HG03135 (cell line): ENCODE data around the gene GJB4.
A peak's percentile ranks its signal among the peaks of the same experiment; 100 is the strongest.
"Not testable (repeated sequence)": the region's sequence is repeated elsewhere in the genome, so short reads cannot be mapped to it uniquely, and the experiment has no call there.

Experiments used
- ATAC-seq: cut with Tn5 transposase; IDR thresholded peaks from one replicate; pipeline ENCODE4 v1.9.1; 2021; ENCODE audit warnings: mild to moderate bottlenecking, moderate library complexity; ENCODE audit not compliant: unreplicated experiment

GJB4 gene

GRCh38 chr1:34759503-34760357 is at the start of gene GJB4:
Gene GJB4, plus strand, starts transcription at chr1:34759740. Its CDS starts 1,515 bp downstream, at chr1:34761255.
- ATAC-seq: no peak

GRCh38 chr1:34710812-34711211 is 48.7 kb upstream of the GJB4 start:
- ATAC-seq: no peak

- ATAC-seq: no peak
These were observed 48.1 kb upstream of the GJB4 start for GRCh38 chr1:34711485-34711884.

- no peak for ATAC-seq
These were observed 47.4 kb upstream of the GJB4 start for GRCh38 chr1:34712007-34712688.

- ATAC-seq: no peak
These were observed 46.1 kb upstream of the GJB4 start for GRCh38 chr1:34713443-34713842.

- ATAC-seq: no peak
These were observed 45.2 kb upstream of the GJB4 start for GRCh38 chr1:34714386-34714785.

GRCh38 chr1:34715139-34715538 is 44.4 kb upstream of the GJB4 start:
- no peak for ATAC-seq

- ATAC-seq: no peak
These were observed 38.3 kb upstream of the GJB4 start for GRCh38 chr1:34721241-34721640.

GRCh38 chr1:34721646-34722355 is 37.7 kb upstream of the GJB4 start:
- ATAC-seq: no peak

- ATAC-seq: no peak
These were observed 32.7 kb upstream of the GJB4 start for GRCh38 chr1:34726861-34727260.

GRCh38 chr1:34730485-34730884 is 29.1 kb upstream of the GJB4 start:
- no peak for ATAC-seq

- ATAC-seq: not testable (repeated sequence)
These were observed 26.7 kb upstream of the GJB4 start for GRCh38 chr1:34732831-34733230.

- no peak for ATAC-seq
These were observed 22.8 kb upstream of the GJB4 start for GRCh38 chr1:34736692-34737091.

- ATAC-seq: not testable (repeated sequence)
These were observed 22.3 kb upstream of the GJB4 start for GRCh38 chr1:34737236-34737635.

- ATAC-seq: no peak
These were observed 19.9 kb upstream of the GJB4 start for GRCh38 chr1:34739613-34740012.

- ATAC-seq: no peak
These were observed 19.2 kb upstream of the GJB4 start for GRCh38 chr1:34740161-34740868.

GRCh38 chr1:34742667-34743270 is 16.8 kb upstream of the GJB4 start:
- peak; percentile 74 for ATAC-seq

GRCh38 chr1:34743775-34744174 is 15.8 kb upstream of the GJB4 start:
- ATAC-seq: no peak

GRCh38 chr1:34744851-34745250 is 14.7 kb upstream of the GJB4 start:
- ATAC-seq: no peak

GRCh38 chr1:34745666-34746065 is 13.9 kb upstream of the GJB4 start:
- no peak for ATAC-seq

GRCh38 chr1:34746101-34746500 is 13.4 kb upstream of the GJB4 start:
- ATAC-seq: no peak
